Liver (tissue), 9 donors: ENCODE data around the gene PLXDC2. TPM values are rescaled to one million over a fixed set of nuclear protein-coding genes. Genes with fewer than 3 reads are reported as not detected.

ENCODE experiments used
- DNase-seq: peaks from one replicate; pipeline ENCODE4 v3.0.0-alpha.2; 2017; ENCODE audit warnings: low spot score
- H3K27ac ChIP-seq, 2 donors: one replicate each; pipeline ENCODE4 v1.7.0; 2013; ENCODE audit warnings: inconsistent platforms in 2 of 2, low read length in 2 of 2, control low read depth in 1 of 2, low read depth in 1 of 2, mild to moderate bottlenecking in 1 of 2
- H3K27me3 ChIP-seq, 4 donors: one replicate each; pipeline versions ENCODE4 v1.6.1 to v1.7.0; 2013; ENCODE audit warnings: low read length in 3 of 4, inconsistent platforms in 1 of 4, mild to moderate bottlenecking in 1 of 4, moderate library complexity in 1 of 4; ENCODE audit not compliant: control insufficient read depth in 4 of 4, insufficient read depth in 4 of 4
- H3K36me3 ChIP-seq, 4 donors: one replicate each; pipeline versions ENCODE4 v1.6.1 to v1.7.0; 2013; ENCODE audit warnings: low read length in 3 of 4, mild to moderate bottlenecking in 3 of 4, low read depth in 1 of 4, moderate library complexity in 1 of 4; ENCODE audit not compliant: control insufficient read depth in 4 of 4, insufficient read depth in 3 of 4
- H3K4me1 ChIP-seq, 4 donors: one replicate each; pipeline versions ENCODE4 v1.6.1 to v1.7.0; 2013; ENCODE audit warnings: low read length in 3 of 4, mild to moderate bottlenecking in 3 of 4, moderate library complexity in 1 of 4; ENCODE audit not compliant: control insufficient read depth in 4 of 4, insufficient read depth in 4 of 4
- H3K4me3 ChIP-seq, 3 donors: one replicate each; pipeline versions ENCODE4 v1.6.1 to v1.7.0; 2013; ENCODE audit warnings: low read length in 3 of 3, control low read depth in 1 of 3, low read depth in 1 of 3, mild to moderate bottlenecking in 1 of 3
- H3K9ac ChIP-seq, 2 donors: one replicate each; pipeline ENCODE4 v1.7.0; 2013; ENCODE audit warnings: low read length in 2 of 2, mild to moderate bottlenecking in 2 of 2, moderate library complexity in 2 of 2, control low read depth in 1 of 2, low read depth in 1 of 2
- H3K9me3 ChIP-seq, 4 donors: one replicate each; pipeline versions ENCODE4 v1.6.1 to v1.7.0; 2013; ENCODE audit warnings: low read length in 3 of 4; ENCODE audit not compliant: control insufficient read depth in 4 of 4
- ATF3 ChIP-seq: IDR thresholded peaks from 2 replicates; pipeline ENCODE4 v1.6.1; 2016; ENCODE audit warnings: antibody characterized with exemption
- CTCF ChIP-seq: fragments of 150-350 bp; IDR thresholded peaks from 2 replicates; pipeline ENCODE4 v1.5.1; 2017; ENCODE audit warnings: improper control_type of control experiment, low read depth, low read length; ENCODE audit not compliant: missing input control
- EGR1 ChIP-seq, 2 donors: IDR thresholded peaks; 2 replicates each; pipeline ENCODE4 v1.6.1; 2016 to 2018; ENCODE audit warnings: antibody characterized with exemption in 2 of 2, low read depth in 2 of 2
- FOXA2 ChIP-seq: IDR thresholded peaks from 2 replicates; pipeline ENCODE4 v1.6.1; 2016; ENCODE audit warnings: antibody characterized with exemption
- GABPA ChIP-seq, 2 donors: IDR thresholded peaks in 1 of 2; conservative IDR thresholded peaks in 1 of 2; 2 replicates each; pipeline ENCODE4 v1.6.1; 2016; ENCODE audit warnings: antibody characterized with exemption in 2 of 2, mild to moderate bottlenecking in 1 of 2, moderate library complexity in 1 of 2
- HNF4A ChIP-seq, 2 donors: conservative IDR thresholded peaks; 2 replicates each; pipeline ENCODE4 v1.6.1; 2016; ENCODE audit warnings: antibody characterized with exemption in 2 of 2, mild to moderate bottlenecking in 2 of 2
- HNF4G ChIP-seq: IDR thresholded peaks from 2 replicates; pipeline ENCODE4 v1.6.1; 2016; ENCODE audit warnings: antibody characterized with exemption
- JUND ChIP-seq, 2 donors: IDR thresholded peaks; 2 replicates each; pipeline ENCODE4 v1.6.1; 2016; ENCODE audit warnings: antibody characterized with exemption in 2 of 2
- NR2F2 ChIP-seq: IDR thresholded peaks from 2 replicates; pipeline ENCODE4 v1.6.1; 2016; ENCODE audit warnings: antibody characterized with exemption
- RAD21 ChIP-seq, 2 donors: IDR thresholded peaks; 2 replicates each; pipeline ENCODE4 v1.6.1; 2016; ENCODE audit warnings: antibody characterized with exemption in 2 of 2, mild to moderate bottlenecking in 2 of 2
- RXRA ChIP-seq, 2 donors: IDR thresholded peaks; 2 replicates each; pipeline ENCODE4 v1.6.1; 2017 to 2018; ENCODE audit warnings: antibody characterized with exemption in 2 of 2, mild to moderate bottlenecking in 1 of 2
- SP1 ChIP-seq: IDR thresholded peaks from 2 replicates; pipeline ENCODE4 v1.6.1; 2018; ENCODE audit warnings: antibody characterized with exemption, mild to moderate bottlenecking
- TAF1 ChIP-seq: conservative IDR thresholded peaks from 2 replicates; pipeline ENCODE4 v1.6.1; 2016; ENCODE audit warnings: antibody characterized with exemption, mild to moderate bottlenecking
- YY1 ChIP-seq: IDR thresholded peaks from 2 replicates; pipeline ENCODE4 v1.6.1; 2016; ENCODE audit warnings: antibody characterized with exemption, mild to moderate bottlenecking
- ZBTB33 ChIP-seq: IDR thresholded peaks from 2 replicates; pipeline ENCODE4 v1.6.1; 2016; ENCODE audit warnings: antibody characterized with exemption
- WGBS: extraction: QIAGEN DNeasy Blood & Tissue Kit; methylation state at CpG from one replicate; pipeline ENCODE4 v1.1.7; 2013; 5-methylcytosine and 5-hydroxymethylcytosine counted together
- polyA plus RNA-seq, 2 donors: library from polyadenylated mRNA; stranded (reverse) in 1 of 2; unstranded in 1 of 2; fragments of 200-250 nt in 1 of 2; fragments of >200 nt in 1 of 2; fragmentation: Nextera tagmentation in 1 of 2; extraction: Ambion mirVana in 1 of 2; gene quantifications; one replicate each; pipeline versions ENCODE4 v1.2.1 to v1.2.3, GENCODE V29; 2013 to 2015
- total RNA-seq, 2 donors: library from RNA; depleted of rRNA; stranded (reverse); fragments of >200 nt; gene quantifications; one replicate each; pipeline ENCODE4 v1.2.3, GENCODE V29; 2014
- donor health status: healthy.
- donor health status: healthy.
- donor health status: healthy.
- donor health status: healthy.
- donor health status: healthy.

The PLXDC2 gene
- total and polyA plus RNA-seq, 4 donors = 1.4 to 5.1 (median 2.4) TPM

- Histone ChIP-seq H3K27me3 (no peaks in the 10 kb centered on the region), H3K27ac (no peak overlapping the region), H3K4me3 (no peak overlapping the region), H3K36me3 (no peaks in the 10 kb centered on the region), H3K4me1 (peaks cover 0 to 5% (median 0%) of the 10 kb centered on the region in 4 donors), H3K9me3 (peaks cover 0 to 3% (median 0%) of the 10 kb centered on the region in 4 donors), H3K9ac (no peak overlapping the region)
- WGBS = 87% methylated on average over 3 of the region's 3 CpGs
- DNase-seq = no peak
- no peak for TF ChIP-seq HNF4G
- no peak for TF ChIP-seq HNF4A (conservative IDR thresholded peaks at IDR 0.05)
- no peak for TF ChIP-seq ATF3
- TF ChIP-seq FOXA2 = no peak
- no peak for TF ChIP-seq EGR1 (IDR thresholded peaks at IDR 0.05; ENCODE audit: low read depth in 2 of 2)
- no peak for TF ChIP-seq RXRA (IDR thresholded peaks at IDR 0.05)
- no peak for TF ChIP-seq ZBTB33
- TF ChIP-seq GABPA (IDR thresholded peaks at IDR 0.05 in 1 of 2, conservative IDR thresholded peaks at IDR 0.05 in 1 of 2) = no peak
Measured at GRCh38 chr10:19977097-19977521, 160.9 kb downstream of the PLXDC2 start.

- H3K9ac ChIP-seq = no peak overlapping the region
- WGBS = 89% methylated on average over 6 of the region's 6 CpGs
- H3K27me3 ChIP-seq = no peaks in the 10 kb centered on the region
- H3K4me3 ChIP-seq = no peak overlapping the region
- TF ChIP-seq ATF3 (no peak), HNF4A (conservative IDR thresholded peaks at IDR 0.05) (no peak), TAF1 (no peak), GABPA (IDR thresholded peaks at IDR 0.05 in 1 of 2, conservative IDR thresholded peaks at IDR 0.05 in 1 of 2) (no peak), EGR1 (IDR thresholded peaks at IDR 0.05; ENCODE audit: low read depth in 2 of 2) (no peak), JUND (IDR thresholded peaks at IDR 0.05) (no peak), FOXA2 (no peak), SP1 (no peak), RAD21 (IDR thresholded peaks at IDR 0.05) (no peak), CTCF (no peak), NR2F2 (no peak), RXRA (IDR thresholded peaks at IDR 0.05) (no peak), YY1 (no peak)
- peaks cover 0 to 3% (median 0%) of the 10 kb centered on the region in 4 donors for H3K9me3 ChIP-seq
- no peaks in the 10 kb centered on the region for H3K36me3 ChIP-seq
- DNase-seq = no peak
- peaks cover 0 to 2% (median 0%) of the 10 kb centered on the region in 4 donors for H3K4me1 ChIP-seq
- no peak overlapping the region for H3K27ac ChIP-seq
Measured at GRCh38 chr10:19979628-19980027, 163.4 kb downstream of the PLXDC2 start.
